ENCODE results near the gene SCAF4.
"Not testable (repeated sequence)": the region's sequence is repeated elsewhere in the genome, so short reads cannot be mapped to it uniquely, and the experiment has no call there.

SCAF4 gene

DNA sequence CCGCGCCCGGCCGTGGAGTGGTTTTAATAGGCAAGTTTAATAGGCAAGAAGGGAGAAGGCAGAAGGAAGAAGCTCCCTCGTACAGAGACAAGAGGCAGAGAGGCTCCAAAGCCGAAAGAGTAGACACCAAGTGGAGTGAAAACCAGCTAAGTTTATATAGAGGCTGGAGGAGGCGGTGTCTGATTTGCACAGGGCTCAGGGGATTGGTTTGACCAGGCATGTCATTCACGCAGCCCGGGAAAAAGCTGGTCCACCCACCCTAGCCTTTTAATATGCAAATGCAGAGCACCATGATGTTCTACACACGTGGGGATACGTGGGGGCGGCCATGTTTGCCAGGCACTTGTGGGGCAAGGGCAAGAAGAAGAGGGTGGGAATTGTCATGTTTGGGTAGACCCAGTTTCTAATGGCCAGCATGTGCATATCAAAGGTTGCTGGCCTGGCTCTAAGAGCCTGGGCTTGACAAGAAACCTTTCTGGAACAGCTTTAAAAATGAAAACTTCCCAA lies 90.4 kb downstream of the SCAF4 start:
- DNase-seq (ENCODE audit: low read depth in 2 of 2), result no peak

DNA sequence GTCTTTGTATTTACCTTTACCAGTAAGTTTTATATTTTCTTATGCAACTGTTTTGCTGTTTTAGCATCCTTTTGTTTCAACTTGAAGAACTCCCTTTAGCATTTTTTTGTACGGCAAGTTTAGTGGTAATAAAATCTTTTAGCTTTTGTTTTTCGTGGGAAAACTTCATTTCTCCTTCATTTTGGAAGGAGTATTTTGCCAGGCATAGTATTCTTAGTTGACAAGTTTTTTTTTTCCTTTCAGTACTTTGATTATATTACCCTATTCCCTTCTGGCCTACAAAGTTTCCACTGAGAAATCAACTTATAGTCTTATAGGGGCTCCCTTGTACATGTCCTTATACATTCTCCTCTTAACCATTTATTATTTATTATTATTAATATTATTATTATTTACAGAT lies 95.0 kb downstream of the SCAF4 start:
- DNase-seq (ENCODE audit: low read depth in 2 of 2), result no peak

DNA sequence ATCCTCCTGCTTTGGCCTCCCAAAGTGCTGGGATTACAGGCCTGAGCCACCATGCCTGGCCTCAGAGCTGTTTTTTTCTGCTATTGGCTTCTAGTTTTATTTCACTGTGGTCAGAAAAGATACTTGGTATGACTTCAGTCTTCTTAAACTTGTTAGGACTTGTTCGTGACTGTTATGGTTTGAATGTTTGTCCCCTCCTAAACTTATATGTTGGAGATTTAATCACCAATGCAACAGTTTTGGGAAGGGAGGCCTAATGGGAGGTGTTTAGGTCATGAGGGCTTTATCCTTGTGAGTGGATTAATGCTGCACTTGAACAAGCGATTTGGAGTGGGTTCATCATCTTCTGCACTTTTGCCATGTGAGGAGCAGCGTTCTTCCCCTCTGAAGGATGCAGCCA lies 96.9 kb downstream of the SCAF4 start:
- no peak for DNase-seq (ENCODE audit: low read depth in 2 of 2)

DNA sequence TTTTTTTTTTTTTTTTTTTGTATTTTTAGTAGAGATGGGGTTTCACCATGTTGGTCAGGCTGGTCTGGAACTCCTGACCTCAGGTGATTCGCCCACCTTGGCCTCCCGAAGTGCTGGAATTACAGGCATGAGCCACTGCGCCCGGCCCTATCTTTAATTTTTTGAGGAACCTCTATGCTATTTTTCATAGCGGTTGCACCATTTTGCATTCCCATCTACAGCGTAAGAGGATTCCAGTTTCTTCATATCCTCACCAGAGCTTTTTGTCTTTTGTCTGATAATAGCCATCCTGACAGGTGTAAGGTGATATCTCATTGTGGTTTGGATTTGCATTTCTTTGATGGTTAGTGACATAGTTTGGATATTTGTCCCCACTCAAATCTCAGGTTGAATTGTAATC lies 100.0 kb downstream of the SCAF4 start:
- DNase-seq (ENCODE audit: low read depth in 2 of 2), result not testable (repeated sequence)

DNA sequence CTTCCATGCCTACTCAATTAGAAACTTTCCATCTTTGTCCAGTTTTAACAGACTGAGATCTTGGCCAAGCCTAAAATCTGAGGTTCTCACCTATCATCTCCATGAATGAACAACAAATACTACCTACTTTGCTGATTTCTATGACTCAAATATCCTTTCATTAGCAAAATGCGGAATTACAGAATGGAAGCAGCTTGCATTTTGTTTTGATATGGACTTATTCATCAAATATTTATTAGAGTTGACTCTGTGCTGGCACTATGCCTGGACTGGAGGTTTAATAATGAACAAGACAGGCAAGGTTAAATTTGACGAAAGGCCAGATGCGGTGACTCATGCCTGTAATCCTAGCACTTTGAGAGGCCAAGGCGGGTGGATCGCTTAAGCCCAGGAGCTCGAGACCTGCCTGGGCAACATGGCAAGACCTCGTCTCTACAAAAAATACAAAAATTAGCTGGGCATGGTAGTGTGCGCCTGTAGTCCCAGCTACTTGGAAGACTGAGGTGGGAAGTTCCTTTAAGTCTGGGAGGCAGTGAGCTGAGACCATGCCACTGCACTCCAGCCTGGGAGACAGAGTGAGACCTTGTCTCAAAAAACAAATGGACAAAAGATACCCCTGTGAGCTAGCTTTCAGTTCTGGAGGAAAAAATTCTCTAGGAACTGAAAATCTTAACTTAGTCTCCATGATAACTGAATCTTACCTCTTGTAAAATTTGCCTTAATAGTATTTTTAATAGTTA lies 101.8 kb downstream of the SCAF4 start:
- DNase-seq (ENCODE audit: low read depth in 2 of 2), result no peak

DNA sequence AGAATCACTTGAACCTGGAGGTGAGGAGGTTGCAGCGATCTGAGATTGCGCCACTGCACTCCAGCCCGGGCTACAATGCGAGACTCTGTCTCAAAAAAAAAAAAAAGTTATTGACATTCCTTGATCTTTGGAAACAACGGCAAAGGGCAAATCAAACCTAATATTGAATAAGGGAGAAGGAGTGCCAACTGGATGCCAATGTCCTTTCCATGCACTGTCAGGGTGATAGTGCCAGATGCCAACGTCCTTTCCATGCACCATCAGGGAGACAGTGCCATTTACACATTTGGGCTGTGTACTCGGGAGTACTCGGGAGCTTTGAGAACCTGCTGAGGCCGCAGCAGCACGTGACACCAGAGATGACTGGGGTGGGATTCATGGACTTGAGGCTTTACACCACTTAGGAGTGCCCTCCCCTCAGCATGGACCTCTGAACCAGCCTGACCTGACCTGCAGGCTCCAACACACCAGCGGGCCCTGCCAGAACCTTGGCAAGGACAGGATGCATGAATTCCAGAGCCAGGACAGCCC lies 106.9 kb downstream of the SCAF4 start:
- no peak for DNase-seq (ENCODE audit: low read depth in 2 of 2)

DNA sequence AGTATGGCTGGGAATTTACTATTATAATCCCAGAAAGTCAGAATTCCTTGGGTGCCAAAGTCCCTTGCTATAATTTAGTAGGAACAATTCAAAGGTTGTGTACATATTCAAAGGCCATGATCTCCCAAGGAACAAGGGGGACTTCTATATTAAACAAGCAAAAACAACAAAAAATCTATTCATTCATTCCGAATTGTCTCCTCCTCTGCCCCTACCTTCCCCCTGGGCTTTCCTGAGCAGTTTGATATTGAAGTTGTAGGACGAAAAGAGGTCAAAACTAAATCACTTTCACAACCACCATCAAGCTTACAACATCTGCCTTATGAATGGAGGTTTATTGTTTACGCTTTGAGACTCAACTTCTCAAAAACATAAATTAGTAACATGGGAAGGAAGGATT lies 107.7 kb downstream of the SCAF4 start:
- no peak for DNase-seq (ENCODE audit: low read depth in 2 of 2)

- no peak for DNase-seq (ENCODE audit: low read depth in 2 of 2)
These were observed 108.3 kb downstream of the SCAF4 start for GRCh38 chr21:31623664-31624063.

GRCh38 chr21:31622397-31622796 lies 109.5 kb downstream of the SCAF4 start:
- no peak for DNase-seq (ENCODE audit: low read depth in 2 of 2)
